ENCODE measurements around the gene SORCS2. TPM values are rescaled to one million over a fixed set of nuclear protein-coding genes. Genes with fewer than 3 reads are reported as not detected.

The SORCS2 gene
- total and polyA plus RNA-seq, 4 donors = 2.2 to 7.7 (median 2.5) TPM

- H3K9ac ChIP-seq (ENCODE audit: insufficient read depth in 1 of 2, low read length in 2 of 2) = no peak overlapping the region
- peaks cover 0 to 3% (median 0%) of the 10 kb centered on the region in 3 donors for H3K27me3 ChIP-seq (ENCODE audit: control insufficient read depth in 3 of 3, insufficient read depth in 3 of 3, low read length in 2 of 3)
- H3K36me3 ChIP-seq (ENCODE audit: control insufficient read depth in 4 of 4, insufficient read depth in 4 of 4, low read length in 4 of 4) = no peaks in the 10 kb centered on the region
- no peak overlapping the region for H3K4me3 ChIP-seq
- H3K4me1 ChIP-seq (ENCODE audit: control insufficient read depth in 5 of 5, insufficient read depth in 5 of 5, low read length in 5 of 5) = peaks cover 0 to 15% (median 5%) of the 10 kb centered on the region in 5 donors
- TF ChIP-seq, protein P1, sequence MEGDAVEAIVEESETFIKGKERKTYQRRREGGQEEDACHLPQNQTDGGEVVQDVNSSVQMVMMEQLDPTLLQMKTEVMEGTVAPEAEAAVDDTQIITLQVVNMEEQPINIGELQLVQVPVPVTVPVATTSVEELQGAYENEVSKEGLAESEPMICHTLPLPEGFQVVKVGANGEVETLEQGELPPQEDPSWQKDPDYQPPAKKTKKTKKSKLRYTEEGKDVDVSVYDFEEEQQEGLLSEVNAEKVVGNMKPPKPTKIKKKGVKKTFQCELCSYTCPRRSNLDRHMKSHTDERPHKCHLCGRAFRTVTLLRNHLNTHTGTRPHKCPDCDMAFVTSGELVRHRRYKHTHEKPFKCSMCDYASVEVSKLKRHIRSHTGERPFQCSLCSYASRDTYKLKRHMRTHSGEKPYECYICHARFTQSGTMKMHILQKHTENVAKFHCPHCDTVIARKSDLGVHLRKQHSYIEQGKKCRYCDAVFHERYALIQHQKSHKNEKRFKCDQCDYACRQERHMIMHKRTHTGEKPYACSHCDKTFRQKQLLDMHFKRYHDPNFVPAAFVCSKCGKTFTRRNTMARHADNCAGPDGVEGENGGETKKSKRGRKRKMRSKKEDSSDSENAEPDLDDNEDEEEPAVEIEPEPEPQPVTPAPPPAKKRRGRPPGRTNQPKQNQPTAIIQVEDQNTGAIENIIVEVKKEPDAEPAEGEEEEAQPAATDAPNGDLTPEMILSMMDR (IDR thresholded peaks at IDR 0.05; ENCODE audit: control extremely low read depth, extremely low read depth) = no peak
- H3K27ac ChIP-seq (ENCODE audit: low read depth in 1 of 2, low read length in 1 of 2) = no peak overlapping the region
- ATAC-seq (ENCODE audit: insufficient read depth, low FRiP score) (no peak), DNase-seq (no peak)
- H3K9me3 ChIP-seq (ENCODE audit: control insufficient read depth in 4 of 4, insufficient read depth in 3 of 4, low read length in 3 of 4) = no peaks in the 10 kb centered on the region
- WGBS, 2 donors = 72 to 74% methylated on average over 13 of the region's 13 CpGs
Measured at GRCh38 chr4:7309181-7309580, 116.8 kb downstream of the SORCS2 start.

DNA sequence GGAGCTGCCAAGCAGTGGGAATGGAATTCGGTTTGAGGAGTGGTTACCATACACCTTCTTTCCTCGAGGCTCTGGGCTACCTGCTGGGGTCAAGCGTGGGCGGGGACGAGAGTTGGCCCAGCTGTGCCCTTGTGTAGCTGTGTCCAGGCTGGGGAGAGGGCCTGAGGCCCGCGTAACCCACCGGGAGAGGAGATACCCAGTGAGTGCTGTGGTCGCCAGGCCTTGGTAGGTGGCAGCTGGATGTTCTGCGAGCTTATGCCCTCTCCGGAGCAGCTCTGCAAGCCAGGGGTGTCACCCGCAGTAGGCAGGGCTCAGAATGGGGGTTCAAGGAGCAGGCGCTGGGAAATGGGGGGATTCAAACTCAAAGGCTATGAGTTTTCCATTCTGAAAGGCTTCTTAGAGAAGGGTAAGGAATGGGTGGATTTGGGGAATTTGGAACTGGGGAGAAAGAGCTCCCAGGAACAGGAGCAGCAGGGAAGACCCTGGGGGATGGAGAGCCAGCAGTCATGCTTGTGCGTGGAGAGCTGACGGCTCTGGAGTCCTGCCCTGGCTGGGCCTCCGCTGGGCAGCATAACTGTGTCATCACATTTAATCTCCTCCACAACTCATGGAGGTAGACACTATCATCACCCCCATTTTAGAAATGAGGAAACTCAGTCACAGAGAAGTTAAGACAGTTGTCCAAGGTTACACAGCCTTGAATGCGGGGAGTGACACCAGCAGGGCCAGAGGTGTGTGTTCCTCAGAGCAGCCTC is 117.5 kb downstream of the SORCS2 start:
- Histone ChIP-seq H3K36me3 (ENCODE audit: control insufficient read depth in 4 of 4, insufficient read depth in 4 of 4, low read length in 4 of 4) (no peaks in the 10 kb centered on the region), H3K27ac (ENCODE audit: low read depth in 1 of 2, low read length in 1 of 2) (no peak overlapping the region), H3K27me3 (ENCODE audit: control insufficient read depth in 3 of 3, insufficient read depth in 3 of 3, low read length in 2 of 3) (peaks cover 0 to 3% (median 0%) of the 10 kb centered on the region in 3 donors), H3K4me3 (no peak overlapping the region), H3K9me3 (ENCODE audit: control insufficient read depth in 4 of 4, insufficient read depth in 3 of 4, low read length in 3 of 4) (no peaks in the 10 kb centered on the region), H3K9ac (ENCODE audit: insufficient read depth in 1 of 2, low read length in 2 of 2) (no peak overlapping the region), H3K4me1 (ENCODE audit: control insufficient read depth in 5 of 5, insufficient read depth in 5 of 5, low read length in 5 of 5) (peaks cover 0 to 15% (median 5%) of the 10 kb centered on the region in 5 donors)
- no peak for DNase-seq
- no peak for ATAC-seq (ENCODE audit: insufficient read depth, low FRiP score)
- 73 to 85% methylated on average over 17 of the region's 17 CpGs for WGBS, 2 donors
- TF ChIP-seq, protein P1 (IDR thresholded peaks at IDR 0.05; ENCODE audit: control extremely low read depth, extremely low read depth) = no peak

GRCh38 chr4:7310451-7310850 is 118.1 kb downstream of the SORCS2 start:
- DNase-seq (no peak), ATAC-seq (ENCODE audit: insufficient read depth, low FRiP score) (no peak)
- 76 to 77% methylated on average over 12 of the region's 12 CpGs for WGBS, 2 donors
- no peaks in the 10 kb centered on the region for H3K9me3 ChIP-seq (ENCODE audit: control insufficient read depth in 4 of 4, insufficient read depth in 3 of 4, low read length in 3 of 4)
- peaks cover 0 to 15% (median 5%) of the 10 kb centered on the region in 5 donors for H3K4me1 ChIP-seq (ENCODE audit: control insufficient read depth in 5 of 5, insufficient read depth in 5 of 5, low read length in 5 of 5)
- H3K4me3 ChIP-seq = no peak overlapping the region
- H3K27ac ChIP-seq (ENCODE audit: low read depth in 1 of 2, low read length in 1 of 2) = no peak overlapping the region
- H3K27me3 ChIP-seq (ENCODE audit: control insufficient read depth in 3 of 3, insufficient read depth in 3 of 3, low read length in 2 of 3) = peaks cover 0 to 3% (median 0%) of the 10 kb centered on the region in 3 donors
- TF ChIP-seq, protein P1 (IDR thresholded peaks at IDR 0.05; ENCODE audit: control extremely low read depth, extremely low read depth) = no peak
- H3K36me3 ChIP-seq (ENCODE audit: control insufficient read depth in 4 of 4, insufficient read depth in 4 of 4, low read length in 4 of 4) = no peaks in the 10 kb centered on the region
- no peak overlapping the region for H3K9ac ChIP-seq (ENCODE audit: insufficient read depth in 1 of 2, low read length in 2 of 2)
